Stimulated activated CD4-positive, alpha-beta T cell treated with anti-CD3 and anti-CD28 coated beads, Interleukin-2, amount 100 ng/mL, for 48 hours (primary cell): ENCODE data around the gene LHFPL2.

Source experiments
- DNase-seq, 2 donors: peaks; one replicate each; pipeline ENCODE4 v3.0.0-alpha.2; 2020

LHFPL2 gene

DNA sequence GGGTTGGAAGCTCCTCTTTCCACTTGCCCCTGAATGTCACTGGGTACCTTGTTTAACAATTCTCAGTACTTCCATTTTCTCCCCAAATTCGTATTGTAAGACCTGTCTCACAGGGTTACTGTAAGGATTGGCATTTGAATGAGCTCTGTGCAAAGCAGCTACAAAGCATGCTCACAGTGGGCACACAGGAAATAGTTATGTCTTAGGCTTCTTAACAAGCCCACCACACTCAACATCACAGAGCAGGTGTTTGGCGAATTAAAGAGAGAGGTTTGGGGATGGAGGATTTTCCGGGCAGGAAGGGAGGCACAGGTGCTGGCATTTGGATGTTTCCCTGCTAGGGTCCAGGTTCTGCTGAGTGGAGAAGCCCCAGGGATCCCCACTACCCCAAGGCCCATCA lies 17.0 kb upstream of the LHFPL2 start:
- DNase-seq, result no peak

DNA sequence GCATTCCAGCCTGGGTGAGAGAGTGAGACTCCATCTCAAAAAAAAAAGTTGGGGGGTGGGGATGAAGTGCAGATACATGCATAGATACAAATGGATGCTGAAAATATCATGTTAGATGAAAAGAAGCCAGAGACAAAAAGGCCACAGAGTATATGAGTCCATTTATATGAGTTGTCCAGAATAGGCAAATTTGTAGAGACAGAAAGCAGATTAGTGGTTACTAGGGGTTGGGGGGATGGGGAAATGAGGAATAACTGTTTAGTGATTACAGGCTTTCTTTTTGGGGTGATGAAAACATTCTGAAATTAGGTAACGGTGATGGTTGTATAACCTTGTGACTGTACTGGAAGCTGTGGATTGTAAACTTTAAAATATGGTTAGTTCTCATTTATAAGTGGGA lies 13.8 kb upstream of the LHFPL2 start:
- DNase-seq, result no peak

DNA sequence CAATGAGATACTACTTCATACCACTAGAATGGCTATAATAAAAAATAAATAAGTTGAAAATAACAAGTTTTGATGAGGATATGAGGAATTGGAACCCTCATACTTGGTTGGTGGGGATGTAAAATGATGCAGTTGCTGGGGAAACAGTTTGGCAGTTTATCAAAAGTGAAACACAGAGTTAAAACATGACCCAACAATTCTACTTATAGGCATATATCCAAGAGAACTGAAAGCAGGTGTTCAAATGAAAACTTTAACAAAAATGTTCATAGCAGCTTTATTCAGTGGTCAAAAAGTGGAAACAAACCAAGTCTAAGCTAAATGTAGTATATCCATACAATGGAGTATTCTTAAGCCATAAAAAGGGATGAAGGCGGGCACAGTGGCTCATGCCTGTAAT lies 13.1 kb upstream of the LHFPL2 start:
- no peak for DNase-seq

DNA sequence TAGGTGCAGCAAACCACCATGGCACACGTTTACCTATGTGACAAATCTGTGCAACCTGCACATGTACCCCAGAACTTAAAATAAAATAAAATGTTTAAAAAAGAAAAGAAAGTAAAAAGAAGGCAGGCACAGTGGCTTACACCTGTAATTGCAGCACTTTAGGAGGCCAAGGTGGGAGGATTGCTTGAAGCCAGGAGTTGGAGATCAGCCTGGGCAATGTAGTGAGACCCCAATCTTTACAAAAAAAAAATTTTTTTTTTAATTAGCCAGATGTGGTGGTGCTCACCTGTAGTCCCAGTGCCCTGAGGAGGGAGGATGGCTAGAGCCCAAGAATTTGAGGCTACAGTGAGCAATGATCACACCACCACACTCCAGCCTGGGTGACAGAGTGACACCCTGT lies 12.5 kb upstream of the LHFPL2 start:
- no peak for DNase-seq

DNA sequence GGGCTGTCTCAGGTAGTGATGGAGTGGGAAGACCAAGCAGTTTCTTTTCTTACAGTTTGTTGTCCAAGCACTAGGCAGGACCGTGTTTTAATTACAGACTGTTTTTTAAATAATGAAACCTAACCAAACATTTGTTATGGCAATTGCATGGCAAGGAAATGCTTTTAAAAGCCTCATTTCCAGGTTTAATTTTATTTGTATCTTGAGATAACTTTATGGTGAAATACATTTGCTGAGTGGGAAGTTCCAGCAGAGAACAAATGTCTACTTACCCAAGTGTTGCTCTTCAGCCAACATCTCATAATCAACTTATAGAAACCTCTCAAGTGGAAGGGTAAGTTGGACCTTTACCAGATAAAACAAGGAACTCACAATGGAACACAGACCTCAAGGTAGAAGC lies 11.8 kb upstream of the LHFPL2 start:
- no peak for DNase-seq

DNA sequence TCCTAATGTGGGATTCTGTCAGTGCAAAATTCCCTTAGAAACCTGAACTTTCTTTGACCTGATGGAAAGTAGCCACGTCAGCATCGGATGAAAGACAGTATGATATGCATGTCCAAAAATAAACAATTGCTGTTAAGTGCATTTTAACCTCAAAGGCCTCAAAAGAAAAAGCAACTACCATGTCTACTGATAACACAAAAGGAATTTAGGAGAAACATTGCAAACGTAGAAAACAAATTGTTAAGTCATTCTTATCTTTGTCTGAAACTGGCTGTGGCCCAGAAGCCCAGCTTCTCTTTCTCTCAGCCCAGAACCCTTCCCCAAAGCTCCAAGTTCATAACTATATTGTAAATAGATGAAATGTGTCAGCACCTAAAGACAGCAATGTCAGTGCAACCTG lies 11.1 kb upstream of the LHFPL2 start:
- no peak for DNase-seq

DNA sequence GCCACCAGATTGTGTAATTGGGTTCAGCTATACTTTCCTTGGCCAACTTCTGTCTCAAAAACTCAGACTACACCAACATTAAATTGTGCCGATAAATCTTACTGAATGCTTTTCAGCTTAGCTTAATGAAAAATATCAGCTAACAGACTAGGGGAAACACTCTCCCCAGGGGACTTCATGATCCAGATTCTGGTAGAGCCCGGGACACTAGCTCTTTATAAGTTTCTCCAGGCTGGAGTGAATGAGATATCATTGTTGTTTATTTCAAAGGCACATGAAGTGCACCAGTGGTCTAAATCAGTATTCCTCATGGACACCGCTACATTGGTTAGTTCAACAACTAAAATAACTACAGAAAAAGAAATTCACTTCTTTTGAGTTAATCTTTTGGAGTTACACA lies 10.5 kb upstream of the LHFPL2 start:
- no peak for DNase-seq

DNA sequence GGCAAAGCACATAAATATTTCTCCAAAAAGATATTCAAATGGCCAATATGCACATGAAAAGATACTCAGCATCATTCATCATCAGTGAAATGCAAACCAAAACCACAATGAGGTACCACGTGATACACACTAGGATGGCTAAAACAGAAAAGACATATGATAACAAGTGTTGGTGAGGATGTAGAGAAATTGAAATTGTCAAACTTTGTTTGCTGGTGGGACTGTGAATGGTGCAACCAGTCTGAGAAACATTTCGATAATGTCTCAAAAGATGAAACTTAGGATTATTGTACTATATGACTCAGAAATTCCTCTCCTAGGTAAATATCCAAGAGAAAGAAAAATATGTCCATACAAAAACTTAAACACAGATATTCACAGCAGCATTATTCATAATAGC lies 8.6 kb upstream of the LHFPL2 start:
- no peak for DNase-seq

DNA sequence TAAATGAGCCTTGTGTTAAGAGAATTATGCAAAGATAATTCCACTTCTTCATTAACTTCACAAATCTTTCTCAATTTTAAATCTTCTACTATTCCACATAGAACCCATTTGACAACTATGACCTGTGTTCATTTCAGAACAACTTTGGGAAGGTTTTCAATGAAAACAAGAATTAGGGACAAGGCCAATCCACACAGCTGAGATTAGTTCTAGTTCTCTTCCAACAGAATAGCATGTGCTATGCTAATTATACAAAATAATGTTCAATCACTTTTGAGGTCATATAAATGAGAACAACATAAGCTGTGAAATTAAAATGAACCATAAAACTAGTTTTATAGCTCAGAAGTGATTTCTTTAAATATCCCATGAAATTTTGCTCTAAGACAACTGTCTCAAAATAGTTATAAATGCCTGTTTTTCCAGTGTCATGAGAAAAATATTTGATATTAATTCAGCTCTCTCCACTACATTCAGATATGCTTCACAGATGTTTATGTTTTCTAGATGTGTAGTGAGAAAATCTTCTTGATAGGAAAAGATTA lies 7.2 kb upstream of the LHFPL2 start:
- DNase-seq, result no peak

DNA sequence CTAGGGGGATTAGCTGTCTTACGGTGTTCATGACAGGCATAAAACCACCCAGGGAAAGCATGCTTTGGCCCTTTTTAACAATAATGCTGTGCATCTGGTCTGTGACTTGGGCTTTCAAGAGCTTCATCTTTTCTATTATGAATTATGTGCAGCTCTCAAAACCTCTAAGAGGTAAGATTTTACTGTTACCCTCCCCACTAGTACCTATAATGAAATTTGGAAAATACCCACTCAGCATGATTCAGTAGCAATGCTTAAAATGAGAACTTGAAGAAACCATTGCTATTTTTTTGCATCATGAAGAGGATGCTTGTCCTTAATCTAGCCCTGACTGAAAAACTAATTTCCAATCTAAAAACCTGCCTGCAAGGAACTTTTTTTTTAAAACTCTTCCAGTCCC lies 5.8 kb upstream of the LHFPL2 start:
- no peak for DNase-seq

DNA sequence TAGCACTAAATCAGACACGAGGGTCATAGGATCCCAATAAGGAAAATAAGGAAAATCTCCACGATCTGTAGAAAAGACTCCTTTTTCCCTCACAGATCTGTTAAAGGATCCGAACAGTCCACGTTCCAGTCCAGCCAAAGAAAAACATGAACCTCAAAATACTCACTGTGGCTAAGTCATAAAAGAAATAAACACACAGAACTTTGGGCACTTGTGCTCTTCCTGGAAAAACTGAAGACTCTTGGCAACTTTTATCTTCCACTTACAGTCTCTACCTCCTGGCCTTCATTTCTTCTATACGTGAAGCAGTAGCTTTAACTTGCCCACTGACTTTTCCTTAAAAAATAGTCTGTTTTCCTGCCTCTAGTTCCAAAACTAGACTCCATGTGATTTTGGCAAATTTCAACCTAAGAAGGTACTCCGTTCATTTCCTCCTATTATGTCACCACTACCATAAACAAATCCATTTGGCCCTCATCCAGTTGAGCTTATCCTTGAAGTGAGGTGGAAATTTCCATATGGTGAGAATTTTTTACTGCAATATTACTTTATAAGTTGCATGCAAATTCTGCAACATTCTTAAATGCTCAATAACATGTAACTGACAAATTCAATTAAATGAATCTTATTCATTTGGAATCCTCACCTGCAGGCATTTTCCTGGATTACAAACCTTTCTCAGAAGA lies 5.3 kb upstream of the LHFPL2 start:
- no peak for DNase-seq

DNA sequence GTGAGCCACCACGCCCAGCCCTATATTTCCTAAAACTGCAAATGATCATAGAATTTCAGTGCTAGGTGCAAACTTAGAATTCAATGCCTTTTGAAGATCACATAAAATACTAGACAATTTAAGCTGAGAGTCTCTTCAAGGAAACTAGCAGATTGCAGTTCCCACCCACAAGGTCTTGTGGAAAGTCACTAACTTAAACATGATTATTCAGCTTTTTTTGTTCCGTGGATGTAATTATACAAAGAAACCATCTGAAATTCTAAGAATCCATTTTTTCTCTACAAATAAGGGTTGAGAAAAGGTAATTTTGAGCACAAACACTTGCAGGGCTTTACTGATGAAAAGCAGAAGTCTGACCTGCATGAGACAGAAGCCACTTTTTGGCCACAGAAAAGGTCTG lies 4.5 kb upstream of the LHFPL2 start:
- DNase-seq, result no peak

DNA sequence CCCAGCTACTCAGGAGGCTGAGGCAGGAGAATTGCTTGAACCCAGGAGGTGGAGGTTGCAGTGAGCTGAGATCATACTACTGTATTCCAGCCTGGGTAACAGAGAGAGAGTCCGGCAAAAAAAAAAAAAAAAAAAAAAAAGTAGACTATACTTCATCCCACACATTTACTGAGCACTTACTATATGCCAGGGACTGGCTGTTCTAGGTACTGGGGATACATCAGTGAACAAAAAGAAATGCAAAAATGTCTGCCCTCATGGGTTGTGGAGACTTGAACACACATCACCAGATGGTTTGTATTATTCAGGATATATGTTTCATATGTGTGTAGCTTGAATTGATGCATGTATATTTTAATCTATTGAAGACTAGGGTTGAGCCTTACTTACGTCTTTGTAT lies 2.9 kb upstream of the LHFPL2 start:
- no peak for DNase-seq

DNA sequence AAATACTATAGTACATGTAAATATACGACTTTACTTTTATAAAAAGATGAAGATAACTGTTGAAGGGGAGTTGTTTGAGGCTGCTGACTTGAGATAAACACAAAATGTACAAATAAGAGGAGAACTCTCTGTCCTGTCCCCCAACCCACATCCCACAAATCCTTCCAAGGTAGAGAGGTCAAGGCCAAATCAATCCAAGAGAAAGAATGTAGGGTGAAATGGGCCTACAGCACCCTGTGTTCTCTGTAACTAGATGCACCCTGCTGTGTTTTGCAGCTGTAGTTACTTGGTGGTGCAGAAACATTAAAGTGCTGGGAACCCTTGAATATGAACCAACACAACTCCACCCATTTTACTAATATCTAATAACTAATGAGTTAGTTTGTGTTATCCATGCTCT lies 2.0 kb upstream of the LHFPL2 start:
- DNase-seq, result no peak

DNA sequence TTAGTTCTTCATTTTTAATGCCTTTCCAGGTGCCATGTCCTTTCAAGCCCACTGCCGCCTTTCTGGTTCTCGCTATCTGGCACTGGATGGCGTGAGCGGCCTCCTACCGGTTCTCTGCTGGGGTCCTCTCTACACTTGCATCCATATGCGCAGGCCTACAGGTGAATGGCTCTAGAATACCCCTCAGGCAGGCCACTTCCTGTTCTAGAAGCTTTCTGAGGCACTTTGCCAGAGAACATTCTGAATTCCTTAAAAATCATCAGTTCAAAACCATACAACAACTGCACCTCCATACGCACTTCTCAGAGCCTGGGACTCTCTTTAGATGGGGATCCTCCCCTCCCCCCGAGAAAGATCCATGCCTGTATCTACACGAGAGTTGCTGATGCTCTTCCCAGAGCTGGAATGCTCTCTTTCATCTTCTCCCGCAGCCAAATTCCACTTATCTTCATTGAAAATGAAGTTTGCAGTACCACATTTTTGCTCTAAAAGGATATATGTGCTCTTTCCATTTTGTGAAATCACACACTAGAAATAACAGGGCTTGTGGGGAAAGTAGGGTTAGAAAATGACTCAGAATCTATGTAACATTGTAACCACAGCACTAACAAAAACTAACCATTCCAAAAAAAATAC lies 1.4 kb upstream of the LHFPL2 start:
- no peak for DNase-seq

DNA sequence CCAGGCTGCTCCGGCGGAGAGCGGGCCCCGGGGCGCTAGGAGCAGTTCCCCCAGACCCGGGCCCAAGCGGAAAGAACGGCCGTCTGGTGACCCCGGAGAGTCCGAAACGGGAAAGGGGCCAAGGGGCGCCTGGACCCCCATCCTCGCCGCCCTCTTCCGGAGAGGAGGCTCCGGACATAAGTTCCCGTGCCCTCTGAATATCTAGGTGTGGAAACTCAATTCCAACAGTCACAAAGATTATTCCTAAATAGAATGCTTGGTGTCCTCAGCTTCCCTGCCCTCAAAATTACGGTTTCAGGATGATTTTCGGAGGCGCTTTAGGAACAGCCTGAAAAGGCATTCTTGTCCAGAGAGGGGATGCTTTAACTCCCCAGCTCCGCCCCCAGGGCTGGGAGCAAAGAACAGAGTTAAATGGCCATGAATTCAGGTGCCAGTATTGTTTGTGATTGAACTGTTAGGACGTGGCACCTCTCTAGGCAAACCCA lies 681 bp upstream of the LHFPL2 start:
- no peak for DNase-seq

DNA sequence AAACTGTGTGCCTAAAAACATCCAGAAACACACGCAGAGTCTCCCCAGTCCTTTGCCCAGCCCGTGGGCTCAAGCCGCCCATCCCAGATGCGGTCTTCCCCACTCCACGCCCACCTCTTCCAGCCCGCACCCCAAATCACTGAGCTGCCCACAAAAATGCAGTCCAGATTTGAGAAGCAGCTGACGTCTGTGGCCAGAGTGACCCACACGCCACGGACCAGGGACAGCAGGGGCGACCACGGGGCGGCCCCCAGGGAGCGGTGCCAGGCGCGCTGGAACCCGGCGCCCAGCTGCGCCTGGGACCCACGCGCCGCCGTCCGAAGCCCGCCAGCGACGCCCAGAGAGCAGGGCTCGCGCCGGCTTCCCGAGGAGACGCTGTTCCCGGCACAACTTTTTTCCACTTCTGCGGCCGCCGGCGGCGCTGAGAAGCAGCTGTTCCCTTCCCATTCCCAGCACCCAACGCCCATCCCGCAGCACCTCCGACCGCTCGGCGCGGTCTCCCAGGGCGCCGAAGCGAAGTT lies 674 bp downstream of the LHFPL2 start:
- no peak for DNase-seq

DNA sequence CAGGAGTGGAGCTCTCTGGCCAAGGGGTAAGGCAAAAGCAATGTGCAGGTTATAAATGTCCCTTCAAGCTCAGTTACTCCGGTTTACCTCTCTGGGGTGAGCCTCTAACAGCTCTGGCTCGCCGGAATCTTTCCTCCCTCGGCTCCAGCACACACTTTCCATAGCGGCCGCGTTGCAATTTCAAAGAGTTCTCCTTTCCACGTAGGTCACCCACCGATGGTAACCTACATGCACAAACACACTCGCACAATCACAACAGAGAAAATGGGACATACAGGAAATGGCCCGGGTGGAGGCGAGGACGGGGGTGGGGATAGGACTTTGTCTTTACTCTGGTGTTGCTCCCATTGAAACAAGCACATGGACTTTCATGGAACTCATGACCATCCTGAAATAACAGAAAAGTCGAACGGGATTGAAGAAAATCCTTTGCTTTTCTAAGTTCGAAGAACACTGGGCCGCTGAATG lies 1.2 kb downstream of the LHFPL2 start:
- peak in 1 of 2 donors; percentile 5 for DNase-seq

DNA sequence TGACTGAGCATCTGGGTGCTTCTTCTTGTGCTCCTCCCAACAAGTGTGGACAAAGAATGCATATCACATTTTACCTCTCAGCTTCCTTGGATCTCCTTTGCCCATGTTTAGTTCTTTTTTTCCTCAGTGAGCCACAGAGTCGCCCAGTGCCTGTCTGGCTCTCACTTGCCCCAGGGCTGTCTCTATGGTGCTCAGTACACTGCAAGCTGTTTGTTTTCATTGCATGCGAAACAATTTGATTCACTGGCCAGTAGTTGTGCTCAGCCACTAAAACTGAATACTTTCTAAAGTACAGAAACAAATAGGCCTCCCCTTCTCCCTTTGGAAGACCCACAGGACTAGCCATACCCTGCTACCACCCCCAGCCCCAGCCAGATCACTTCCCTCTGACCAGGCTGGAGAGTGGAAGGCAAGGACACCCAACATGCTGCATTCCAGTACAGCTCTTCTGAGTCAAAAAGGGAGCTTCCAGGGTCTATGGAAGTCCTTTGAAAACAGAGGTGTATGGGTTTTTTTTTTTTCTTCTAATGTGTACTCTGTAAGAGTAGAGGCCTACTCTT lies 3.8 kb downstream of the LHFPL2 start:
- no peak for DNase-seq

DNA sequence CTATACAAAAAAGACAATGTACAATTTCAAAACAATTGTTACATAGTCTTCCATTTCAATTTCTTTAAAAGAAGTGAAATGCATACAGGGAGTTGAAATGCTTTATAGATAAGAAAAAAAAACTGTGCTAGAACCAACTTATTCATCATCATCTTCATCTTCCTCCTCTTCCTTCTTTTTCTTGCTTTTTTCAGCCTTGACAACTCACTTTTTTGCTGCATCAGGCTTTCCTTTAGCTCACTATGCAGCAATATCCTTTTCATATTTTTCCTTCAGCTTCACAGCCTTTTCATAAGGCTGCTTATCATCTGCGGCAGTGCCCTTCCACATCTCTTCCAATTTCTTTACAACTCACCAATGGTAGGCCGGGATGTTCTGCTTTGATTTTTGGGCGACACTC lies 4.4 kb downstream of the LHFPL2 start:
- DNase-seq, result no peak

DNA sequence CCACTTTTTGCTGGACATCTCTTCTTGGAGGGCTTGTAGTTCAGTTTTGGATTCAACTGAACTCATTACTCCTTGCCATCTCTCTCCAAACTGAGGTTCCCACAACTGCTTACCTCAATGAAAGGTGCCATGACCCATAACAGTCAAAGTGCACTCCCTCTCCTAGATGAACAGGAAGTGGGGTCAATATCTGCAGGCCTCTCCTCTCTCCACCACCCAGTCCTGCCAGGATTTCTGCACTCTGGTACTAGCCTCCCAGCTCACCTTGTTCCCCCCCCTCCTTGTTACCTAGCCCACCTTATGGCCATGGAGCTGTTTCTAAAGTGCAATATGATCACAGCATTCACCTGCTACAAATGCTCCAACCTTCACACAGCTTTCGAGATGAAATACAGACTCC lies 5.9 kb downstream of the LHFPL2 start:
- DNase-seq, result no peak

DNA sequence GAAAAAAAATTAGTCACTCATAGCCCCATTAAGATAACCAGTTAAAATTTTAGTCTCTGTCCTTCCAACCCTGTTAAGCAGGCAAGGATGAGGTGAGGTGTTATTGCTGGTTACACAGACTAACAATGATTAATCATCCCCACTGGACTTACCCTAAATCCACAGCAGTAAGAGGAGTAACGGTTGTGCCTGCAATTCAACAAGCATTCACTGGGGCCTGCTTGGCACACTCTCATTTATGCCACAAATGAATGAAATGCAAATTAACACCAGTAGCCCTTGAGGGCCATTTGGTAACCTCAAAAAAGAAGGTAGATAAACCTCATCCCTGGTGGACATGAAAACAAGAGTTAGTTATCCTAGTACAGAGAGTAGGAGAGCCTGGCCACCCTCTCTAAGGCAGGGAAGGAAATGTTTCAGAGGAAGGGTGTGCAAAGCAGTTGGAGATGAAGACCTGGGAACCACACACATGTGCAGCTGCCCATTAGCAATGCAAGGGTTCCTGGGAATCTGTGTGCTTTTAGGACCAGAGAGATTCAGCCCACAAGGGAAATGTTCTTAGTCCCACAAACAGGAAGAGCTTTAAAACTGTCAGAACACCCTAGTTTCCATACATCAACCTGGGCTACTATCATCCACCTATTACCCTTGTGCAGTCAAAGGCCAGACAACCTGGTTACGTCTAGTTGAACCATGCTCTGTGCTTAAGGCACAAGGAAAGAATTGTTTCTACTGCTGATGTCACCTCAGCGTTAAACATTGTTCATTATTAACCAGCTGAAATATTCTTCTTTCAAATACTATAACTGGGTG lies 7.7 kb downstream of the LHFPL2 start:
- DNase-seq, result no peak

DNA sequence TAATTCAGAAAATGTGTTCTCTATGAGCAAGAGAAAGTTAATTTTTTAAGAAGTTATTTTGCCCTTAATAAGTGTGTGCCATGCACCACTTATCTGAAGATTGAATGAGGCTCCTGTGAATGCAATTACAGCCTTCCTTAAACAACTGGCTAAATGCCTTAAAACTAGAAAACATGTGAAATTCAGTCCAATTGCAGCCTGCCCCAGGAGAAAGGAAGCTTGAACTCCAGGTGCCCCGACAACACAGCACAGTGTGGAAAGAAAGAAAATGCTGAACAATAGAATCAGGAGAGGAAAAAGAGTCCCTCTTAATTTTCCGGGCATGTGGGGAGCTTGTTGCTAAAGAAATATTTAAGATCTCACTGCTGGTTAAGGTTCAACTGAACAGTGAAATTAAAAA lies 8.8 kb downstream of the LHFPL2 start:
- DNase-seq, result no peak
